NOMO-1 treated with DMSO at 0.1 percent for 48 hours (cell line): ENCODE measurements around the gene PHAF1.

ENCODE experiments used
- DNase-seq: peaks from one replicate; lab custom pipeline; 2025; ENCODE audit not compliant: unreplicated experiment; lab: John Stamatoyannopoulos, UW

Gene PHAF1

GRCh38 chr16:67109407-67110135, at the start of gene PHAF1:
PHAF1 (plus strand) TSS chr16:67109941; CDS start chr16:67110176, 235 bp downstream.
- peak; percentile 77 for DNase-seq

- DNase-seq = no peak
Observed at GRCh38 chr16:67063008-67063407, 46.7 kb upstream of the PHAF1 start.

DNA sequence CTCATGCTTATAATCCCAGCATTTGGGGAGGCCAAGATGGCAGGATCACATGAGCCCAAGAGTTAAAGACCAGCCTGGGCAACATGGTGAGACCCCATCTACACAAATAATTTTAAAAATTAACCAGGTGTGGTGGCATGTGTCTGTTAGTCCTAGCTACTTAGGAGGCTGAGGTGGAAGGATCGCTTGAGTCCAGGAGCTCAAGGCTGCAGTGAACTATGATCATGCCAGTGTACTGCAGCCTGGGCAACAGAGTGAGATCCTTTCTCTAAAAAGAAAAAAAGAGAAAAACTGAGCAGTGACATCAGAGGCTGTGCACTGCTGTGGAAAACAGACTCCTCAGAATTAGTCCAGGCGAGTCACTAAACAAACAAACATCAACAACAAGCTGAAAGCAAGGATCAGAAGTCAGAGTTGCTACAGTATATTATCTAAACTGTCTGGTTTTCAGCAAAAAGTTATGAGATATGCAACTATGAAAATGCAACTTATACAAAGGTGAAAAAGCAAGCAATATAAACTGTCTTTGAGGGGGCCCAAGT, 41.5 kb upstream of the PHAF1 start:
- DNase-seq = no peak

GRCh38 chr16:67071476-67072048, 38.2 kb upstream of the PHAF1 start:
- no peak for DNase-seq

DNA sequence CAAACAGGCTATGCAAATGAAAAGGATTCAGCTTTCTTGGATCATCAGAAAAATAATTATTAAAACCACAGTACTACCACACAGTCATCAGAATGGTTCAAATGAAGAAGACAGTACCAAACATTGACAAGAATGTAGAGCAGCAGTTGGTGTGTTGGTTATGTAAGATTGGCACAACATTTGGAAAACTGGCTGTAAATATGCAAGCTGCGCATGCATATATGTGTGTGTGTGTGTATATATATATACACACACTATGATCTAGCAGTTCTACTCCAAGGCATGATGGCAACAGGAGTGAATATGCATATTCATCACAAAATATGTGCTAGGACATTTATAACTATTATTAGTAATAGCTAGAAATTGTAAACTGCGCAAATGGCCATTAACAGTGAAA, 34.4 kb upstream of the PHAF1 start:
- no peak for DNase-seq

- no peak for DNase-seq
Observed at GRCh38 chr16:67077871-67078270, 31.9 kb upstream of the PHAF1 start.

DNA sequence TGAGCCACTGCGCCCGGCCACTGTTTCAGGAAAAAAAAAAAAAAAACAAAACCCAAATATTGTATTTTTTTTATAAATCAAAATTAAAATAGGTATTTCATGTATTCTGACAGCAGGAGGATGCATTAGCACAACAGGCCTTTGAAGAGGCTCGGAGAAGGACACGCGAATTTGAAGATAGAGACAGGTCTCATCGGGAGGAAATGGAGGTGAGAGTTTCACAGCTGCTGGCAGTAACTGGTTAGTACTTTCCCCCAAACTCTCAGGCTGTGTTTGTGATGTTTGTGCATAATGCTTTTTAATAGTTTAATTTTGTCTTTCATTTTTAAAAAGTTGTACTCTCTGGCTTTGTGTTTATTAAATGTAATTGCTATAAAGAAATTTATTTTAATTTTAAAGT, 27.6 kb upstream of the PHAF1 start:
- DNase-seq = no peak

GRCh38 chr16:67082891-67083290, 26.9 kb upstream of the PHAF1 start:
- DNase-seq = no peak

DNA sequence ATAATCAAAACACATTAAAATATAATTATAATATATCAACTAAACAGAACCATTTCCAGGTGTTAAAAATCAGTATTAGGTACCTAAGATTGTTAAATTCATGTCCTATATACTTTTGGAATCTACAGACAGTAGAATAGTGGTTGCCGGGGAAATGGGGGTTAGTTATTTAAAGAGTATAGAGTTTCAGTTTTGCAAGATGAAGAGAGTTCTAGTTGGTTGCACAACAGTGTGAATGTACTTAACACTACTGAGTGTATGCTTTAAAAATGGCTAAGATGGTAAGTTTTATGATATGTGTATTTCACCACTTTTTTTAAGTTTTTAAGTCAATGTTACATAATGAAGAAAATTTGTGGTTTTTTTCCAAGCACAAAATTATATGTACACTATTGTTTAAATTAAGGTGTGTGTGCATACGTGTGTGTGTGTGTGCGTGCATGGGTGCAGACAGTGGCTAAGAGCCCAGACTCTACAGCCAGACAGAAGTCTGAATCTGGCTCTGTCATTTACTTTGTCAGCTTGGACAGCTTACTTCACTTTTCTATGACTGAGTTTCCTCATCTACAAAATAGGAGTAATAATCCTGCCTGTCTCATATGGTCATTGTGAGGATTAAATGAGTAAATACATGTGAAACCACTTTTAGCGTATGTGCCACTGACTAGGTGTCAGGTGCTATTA, 25.3 kb upstream of the PHAF1 start:
- peak; percentile 84 for DNase-seq

DNA sequence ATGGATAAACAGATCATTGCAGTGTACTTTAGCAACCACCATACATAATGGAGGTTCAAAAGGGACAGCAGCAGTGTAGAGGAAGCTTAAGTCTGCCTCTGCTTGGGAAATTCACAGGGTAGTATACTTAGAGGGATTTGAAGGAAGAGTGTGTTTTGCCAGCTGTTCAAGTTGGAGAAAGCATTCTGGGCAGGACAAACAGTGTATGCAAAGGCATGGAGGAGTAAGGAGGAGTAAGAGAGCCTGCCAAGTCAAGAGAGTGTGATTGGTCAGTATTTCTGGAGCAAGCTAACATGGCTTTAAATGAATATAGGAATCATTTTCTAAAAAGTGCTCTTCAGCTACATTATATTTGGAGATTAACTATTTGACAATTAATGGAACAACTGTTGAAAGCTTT, 22.9 kb upstream of the PHAF1 start:
- no peak for DNase-seq

DNA sequence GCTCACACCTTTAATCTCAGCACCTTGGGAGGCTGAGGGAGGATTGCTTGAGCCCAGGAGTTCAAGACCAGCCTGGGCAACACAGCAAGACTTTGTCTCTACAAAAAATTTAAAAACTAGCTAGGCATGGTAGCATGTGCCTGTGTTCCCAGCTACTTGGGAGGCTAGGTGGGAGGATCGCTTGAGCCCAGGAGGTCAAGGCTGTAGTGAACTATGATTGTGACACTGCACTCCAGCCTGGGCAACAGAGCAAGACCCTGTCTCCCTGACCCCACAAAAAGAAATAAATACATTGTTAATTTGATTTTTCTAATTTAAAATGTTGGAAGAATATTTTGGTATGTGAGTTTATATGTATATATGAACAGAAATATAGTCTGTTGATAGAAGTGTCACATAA, 22.4 kb upstream of the PHAF1 start:
- no peak for DNase-seq

GRCh38 chr16:67087803-67088202, 21.9 kb upstream of the PHAF1 start:
- no peak for DNase-seq

DNA sequence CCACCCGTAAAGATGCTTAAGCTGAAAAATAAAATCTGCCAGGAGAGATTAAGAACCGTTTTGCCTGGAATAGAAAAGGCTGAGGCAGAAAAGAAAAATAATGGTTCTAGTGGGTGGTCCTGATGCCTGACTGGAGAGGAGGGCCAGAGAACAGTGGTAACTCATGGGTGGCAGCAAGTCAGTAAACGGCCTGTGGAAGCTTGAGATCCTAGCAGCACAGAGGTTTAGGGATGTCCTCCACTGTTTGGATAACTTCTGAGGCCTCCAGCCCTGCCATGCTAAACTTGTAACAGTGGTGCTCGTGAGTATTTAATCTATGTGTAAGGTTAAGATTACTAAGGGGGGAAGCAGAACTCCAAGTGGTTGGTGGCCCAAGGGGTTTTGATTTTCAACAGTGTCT, 21.2 kb upstream of the PHAF1 start:
- DNase-seq = no peak

GRCh38 chr16:67089101-67089500, 20.6 kb upstream of the PHAF1 start:
- no peak for DNase-seq

GRCh38 chr16:67091906-67092566, 17.7 kb upstream of the PHAF1 start:
- DNase-seq = no peak

- no peak for DNase-seq
Observed at GRCh38 chr16:67093098-67093726, 16.5 kb upstream of the PHAF1 start.

DNA sequence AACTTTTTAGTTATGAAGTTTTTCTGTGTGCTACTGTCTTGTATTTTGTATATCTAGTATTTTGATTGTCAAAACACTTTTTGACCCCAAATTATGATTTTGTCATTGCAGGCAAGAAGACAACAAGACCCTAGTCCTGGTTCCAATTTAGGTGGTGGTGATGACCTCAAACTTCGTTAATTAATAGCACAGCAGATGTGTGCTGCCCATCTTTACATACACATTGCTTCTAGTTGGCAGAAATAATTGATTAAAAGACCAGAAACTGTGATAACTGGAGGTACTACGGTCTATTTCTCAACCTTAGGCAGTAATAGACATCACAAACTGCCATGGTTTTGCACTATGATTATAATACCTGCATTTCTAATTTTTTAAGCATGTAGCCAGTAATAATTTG, 11.1 kb upstream of the PHAF1 start:
- DNase-seq = no peak

GRCh38 chr16:67100569-67101310, 9.0 kb upstream of the PHAF1 start:
- DNase-seq = no peak

DNA sequence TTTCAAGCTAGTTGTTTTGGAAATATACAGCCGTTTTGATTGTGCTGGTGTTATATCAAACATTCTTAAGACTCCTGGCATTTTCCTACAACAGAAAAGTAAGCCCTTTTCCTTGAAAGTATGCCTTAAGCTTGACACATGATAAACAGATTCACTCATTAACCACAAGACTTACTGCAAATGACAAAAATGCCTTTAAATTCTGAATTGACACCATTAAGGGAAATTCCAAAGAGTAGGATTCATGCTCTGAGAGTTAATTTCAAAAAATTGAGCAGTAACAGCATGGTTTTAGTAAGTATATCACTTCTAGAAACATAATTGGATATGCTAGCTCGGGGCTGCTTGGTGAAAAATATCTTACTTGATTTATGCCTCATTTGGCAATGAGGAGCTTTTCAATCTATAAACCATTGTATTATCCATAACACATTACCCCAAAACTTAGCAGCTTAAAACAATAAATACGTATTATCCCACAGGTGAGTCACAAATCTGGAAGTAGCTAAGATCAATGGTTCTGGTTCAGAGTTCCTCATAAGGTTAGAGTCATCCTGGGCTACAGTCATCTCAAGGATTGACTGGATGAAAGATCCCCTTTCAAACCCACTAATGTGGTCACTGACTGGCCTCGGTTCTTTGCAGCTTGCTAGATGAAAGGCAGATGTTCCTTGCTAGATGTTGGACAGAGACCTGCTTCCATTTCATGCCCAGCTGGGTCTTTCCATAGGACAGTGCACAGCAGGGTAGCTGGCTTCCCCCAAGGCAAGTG, 8.2 kb upstream of the PHAF1 start:
- DNase-seq = no peak

DNA sequence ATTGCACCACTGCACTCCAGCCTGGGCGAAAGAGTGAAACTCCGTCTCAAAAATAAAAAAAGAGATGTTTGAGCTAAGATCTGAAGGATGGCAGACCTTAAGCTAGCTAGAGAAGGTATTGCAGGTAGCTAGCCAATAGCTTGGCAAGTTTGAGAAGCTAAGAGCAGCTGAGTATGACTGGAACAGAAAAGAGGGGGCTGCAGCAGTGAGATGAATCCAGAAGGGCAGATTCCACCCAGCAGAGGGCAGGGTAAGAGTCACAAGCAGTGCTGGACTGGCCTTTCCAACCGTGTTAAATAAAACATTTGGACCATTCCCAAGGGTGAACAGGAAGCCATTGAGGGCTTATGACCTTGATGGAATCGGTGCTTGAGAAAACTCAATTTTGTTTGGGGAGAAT, 5.7 kb upstream of the PHAF1 start:
- no peak for DNase-seq
